A549 (cell line): ENCODE results near the gene FSHR.

Experiments
- BHLHE40 ChIP-seq: IDR thresholded peaks from 2 replicates; pipeline ENCODE4 v1.6.1; 2012; ENCODE audit warnings: low read depth, low read length, inconsistent platforms
- CTCF ChIP-seq: fragments of >200 bp; sonication (Bioruptor Twin); formaldehyde crosslinking; IDR thresholded peaks from 3 replicates; pipeline ENCODE4 v1.5.1; 2016
- EP300 ChIP-seq, 2 experiments: fragments of >200 bp; sonication (Bioruptor Twin); formaldehyde crosslinking; IDR thresholded peaks; 2 replicates in 1 of 2; 3 replicates in 1 of 2; pipeline ENCODE4 v1.6.1; 2016 to 2017
- HDAC2 ChIP-seq: fragments of 200-600 bp; sonication (generic); IDR thresholded peaks from 2 replicates; pipeline ENCODE4 v1.6.1; 2016
- HOXA7 ChIP-seq: fragments of 250-450 bp; sonication (Bioruptor Pico); IDR thresholded peaks from 2 replicates; pipeline ENCODE4 v1.5.0; 2020; ENCODE audit warnings: mild to moderate bottlenecking, moderate library complexity
- KDM5A ChIP-seq: fragments of 200-600 bp; sonication (generic); IDR thresholded peaks from 2 replicates; pipeline ENCODE4 v1.6.1; 2016; ENCODE audit warnings: antibody characterized with exemption, mild to moderate bottlenecking
- MAFK ChIP-seq: fragments of 450-650 bp; IDR thresholded peaks from 2 replicates; pipeline ENCODE4 v1.6.1; 2014; ENCODE audit not compliant: partially characterized antibody
- NFE2L2 ChIP-seq: fragments of 150-350 bp; conservative IDR thresholded peaks from 2 replicates; pipeline ENCODE4 v1.6.1; 2014; ENCODE audit warnings: low read length
- POLR2A ChIP-seq: IDR thresholded peaks from 2 replicates; pipeline ENCODE4 v1.6.1; 2012; ENCODE audit warnings: mild to moderate bottlenecking, low read length
- ZC3H11A ChIP-seq: fragments of 450-650 bp; IDR thresholded peaks from 2 replicates; pipeline ENCODE4 v1.6.1; 2014; ENCODE audit warnings: antibody characterized with exemption, mild to moderate bottlenecking

- TF ChIP-seq NFE2L2 (no peak), KDM5A (no peak), CTCF (no peak), ZC3H11A (no peak), MAFK (no peak), HOXA7 (no peak), POLR2A (no peak), HDAC2 (no peak), BHLHE40 (no peak), EP300 (IDR thresholded peaks at IDR 0.05) (no peak)
Measured at GRCh38 chr2:49177194-49177593, 22.9 kb upstream of the FSHR start.
